ENCODE results near the gene PKMYT1.

- no peak for TF ChIP-seq EZH2 (IDR thresholded peaks at IDR 0.05; ENCODE audit: borderline replicate concordance, insufficient read depth, low read length, poor library complexity, severe bottlenecking)
- no peak for TF ChIP-seq EP300 (conservative IDR thresholded peaks at IDR 0.05; ENCODE audit: poor library complexity, severe bottlenecking)
- no peak for TF ChIP-seq SMC3 (conservative IDR thresholded peaks at IDR 0.05; ENCODE audit: poor library complexity)
- TF ChIP-seq, protein P1, sequence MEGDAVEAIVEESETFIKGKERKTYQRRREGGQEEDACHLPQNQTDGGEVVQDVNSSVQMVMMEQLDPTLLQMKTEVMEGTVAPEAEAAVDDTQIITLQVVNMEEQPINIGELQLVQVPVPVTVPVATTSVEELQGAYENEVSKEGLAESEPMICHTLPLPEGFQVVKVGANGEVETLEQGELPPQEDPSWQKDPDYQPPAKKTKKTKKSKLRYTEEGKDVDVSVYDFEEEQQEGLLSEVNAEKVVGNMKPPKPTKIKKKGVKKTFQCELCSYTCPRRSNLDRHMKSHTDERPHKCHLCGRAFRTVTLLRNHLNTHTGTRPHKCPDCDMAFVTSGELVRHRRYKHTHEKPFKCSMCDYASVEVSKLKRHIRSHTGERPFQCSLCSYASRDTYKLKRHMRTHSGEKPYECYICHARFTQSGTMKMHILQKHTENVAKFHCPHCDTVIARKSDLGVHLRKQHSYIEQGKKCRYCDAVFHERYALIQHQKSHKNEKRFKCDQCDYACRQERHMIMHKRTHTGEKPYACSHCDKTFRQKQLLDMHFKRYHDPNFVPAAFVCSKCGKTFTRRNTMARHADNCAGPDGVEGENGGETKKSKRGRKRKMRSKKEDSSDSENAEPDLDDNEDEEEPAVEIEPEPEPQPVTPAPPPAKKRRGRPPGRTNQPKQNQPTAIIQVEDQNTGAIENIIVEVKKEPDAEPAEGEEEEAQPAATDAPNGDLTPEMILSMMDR (IDR thresholded peaks at IDR 0.05; ENCODE audit: poor library complexity, severe bottlenecking), result no peak
These were observed 33.3 kb upstream of the PKMYT1 start for GRCh38 chr16:3013491-3013951.
